GM21576 (cell line): ENCODE measurements around the gene TMEM240.
"Not testable (repeated sequence)": the region's sequence is repeated elsewhere in the genome, so short reads cannot be mapped to it uniquely, and the experiment has no call there.

Experiments
- ATAC-seq: cut with Tn5 transposase; IDR thresholded peaks from one replicate; pipeline ENCODE4 v1.9.1; 2021; ENCODE audit warnings: mild to moderate bottlenecking, moderate library complexity; ENCODE audit not compliant: unreplicated experiment

TMEM240 gene

DNA sequence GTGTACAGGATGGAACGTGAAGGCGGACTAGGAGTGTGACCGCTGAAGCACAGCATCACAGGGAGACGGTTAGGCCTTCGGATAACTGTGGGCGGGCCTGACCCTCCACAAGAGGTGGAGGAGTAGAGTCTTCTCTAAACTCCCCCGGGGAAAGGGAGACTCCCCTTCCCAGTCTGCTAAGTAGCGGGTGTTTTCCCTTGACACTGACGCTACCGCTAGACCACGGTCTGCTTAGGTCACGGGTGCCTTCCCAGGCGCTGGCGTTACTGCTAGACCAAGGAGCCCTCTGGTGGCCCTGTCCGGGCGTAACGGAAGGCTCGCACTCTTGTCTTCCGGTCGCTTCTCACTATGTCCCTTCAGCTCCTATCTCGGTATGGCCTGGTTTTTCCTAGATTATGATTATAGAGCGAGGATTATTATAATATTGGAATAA is 35.0 kb downstream of the TMEM240 start:
- ATAC-seq: not testable (repeated sequence)

DNA sequence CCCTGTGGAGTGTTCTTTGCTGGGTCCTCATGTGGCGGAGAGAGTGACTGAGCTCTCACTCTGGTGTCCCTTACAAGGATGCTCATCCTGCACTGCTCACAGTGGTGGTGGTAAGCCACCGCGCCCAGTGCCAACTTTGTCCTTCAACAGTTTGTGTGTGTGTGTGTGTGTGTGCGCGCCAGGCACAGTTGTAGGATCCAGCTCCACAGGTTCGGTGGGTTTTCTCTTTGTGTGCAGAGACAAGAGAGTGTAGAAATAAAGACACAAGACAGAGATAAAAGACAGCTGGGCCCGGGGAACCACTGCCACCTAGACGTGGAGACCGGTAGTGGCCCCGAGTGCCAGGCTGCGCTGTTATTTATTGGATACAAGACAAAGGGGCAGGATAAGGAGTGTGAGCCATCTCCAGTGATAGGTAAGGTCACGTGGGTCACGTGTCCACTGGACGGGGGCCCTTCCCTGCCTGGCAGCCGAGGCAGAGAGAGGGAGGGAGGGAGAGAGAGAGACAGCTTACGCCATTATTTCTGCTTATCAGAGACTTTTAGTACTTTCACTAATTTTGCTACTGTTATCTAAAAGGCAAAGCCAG is 35.6 kb downstream of the TMEM240 start:
- ATAC-seq: not testable (repeated sequence)

DNA sequence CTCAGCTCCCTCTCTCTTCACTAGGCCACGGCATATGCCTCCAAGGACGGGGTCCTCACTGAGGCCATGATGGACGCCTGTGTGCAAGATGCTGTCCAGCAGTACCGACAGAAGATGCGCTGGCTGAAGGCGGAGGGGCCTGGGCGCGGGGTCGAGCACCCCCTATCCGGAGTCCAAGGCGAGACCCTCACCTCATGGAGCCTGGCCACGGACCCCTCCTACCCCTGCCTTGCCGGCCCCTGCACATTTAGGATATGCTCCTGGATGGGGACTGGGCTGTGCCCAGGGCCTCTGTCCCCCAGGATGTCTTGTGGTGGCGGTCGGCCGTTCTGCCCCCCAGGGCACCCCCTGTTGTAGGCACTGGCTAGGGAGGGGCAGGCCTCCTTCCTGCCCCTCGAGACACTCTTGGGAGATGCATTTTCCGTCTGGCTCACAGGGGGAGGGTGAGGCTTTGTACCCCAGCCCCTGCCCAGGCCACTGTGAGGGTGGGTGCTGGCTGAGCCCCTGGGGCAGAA is 44.9 kb downstream of the TMEM240 start:
- not testable (repeated sequence) for ATAC-seq

DNA sequence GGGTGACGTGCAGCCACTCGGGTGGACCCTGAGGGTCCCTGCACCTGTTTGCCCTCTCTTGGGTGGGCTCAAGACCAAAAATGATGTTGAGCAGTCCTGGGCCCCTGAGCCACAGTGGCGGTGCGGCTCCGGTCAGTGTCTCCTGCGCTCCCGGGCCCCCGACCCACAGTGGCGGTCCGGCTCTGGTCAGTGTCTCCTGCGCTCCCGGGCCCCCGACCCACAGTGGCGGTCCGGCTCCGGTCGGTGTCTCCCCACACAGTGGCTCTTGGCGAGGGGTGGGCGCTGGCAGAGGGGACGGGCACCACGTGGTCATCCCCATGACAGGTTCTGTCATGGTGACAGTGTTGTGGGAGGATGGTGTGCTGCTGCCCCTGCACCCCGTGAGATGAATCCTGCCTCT is 46.1 kb downstream of the TMEM240 start:
- not testable (repeated sequence) for ATAC-seq

DNA sequence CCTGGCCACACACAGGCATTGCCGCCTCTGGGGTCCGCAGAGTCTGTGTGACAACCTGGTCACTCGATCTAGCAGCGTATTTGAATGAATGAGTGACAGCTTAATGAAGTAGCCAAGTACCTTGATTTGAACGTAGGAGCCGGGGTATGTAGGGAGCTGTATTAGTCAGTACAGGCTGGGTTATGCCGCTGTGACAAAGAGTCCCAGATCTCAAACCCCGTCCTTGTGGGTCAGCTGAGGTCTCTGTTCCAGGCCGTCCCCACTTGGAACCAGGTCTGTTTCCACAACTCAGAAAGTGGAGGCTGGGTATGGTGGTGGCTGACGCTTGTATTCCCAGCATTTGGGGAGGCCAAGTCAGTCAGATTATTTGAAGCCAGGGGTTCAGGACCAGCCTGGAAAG is 48.8 kb downstream of the TMEM240 start:
- no peak for ATAC-seq

DNA sequence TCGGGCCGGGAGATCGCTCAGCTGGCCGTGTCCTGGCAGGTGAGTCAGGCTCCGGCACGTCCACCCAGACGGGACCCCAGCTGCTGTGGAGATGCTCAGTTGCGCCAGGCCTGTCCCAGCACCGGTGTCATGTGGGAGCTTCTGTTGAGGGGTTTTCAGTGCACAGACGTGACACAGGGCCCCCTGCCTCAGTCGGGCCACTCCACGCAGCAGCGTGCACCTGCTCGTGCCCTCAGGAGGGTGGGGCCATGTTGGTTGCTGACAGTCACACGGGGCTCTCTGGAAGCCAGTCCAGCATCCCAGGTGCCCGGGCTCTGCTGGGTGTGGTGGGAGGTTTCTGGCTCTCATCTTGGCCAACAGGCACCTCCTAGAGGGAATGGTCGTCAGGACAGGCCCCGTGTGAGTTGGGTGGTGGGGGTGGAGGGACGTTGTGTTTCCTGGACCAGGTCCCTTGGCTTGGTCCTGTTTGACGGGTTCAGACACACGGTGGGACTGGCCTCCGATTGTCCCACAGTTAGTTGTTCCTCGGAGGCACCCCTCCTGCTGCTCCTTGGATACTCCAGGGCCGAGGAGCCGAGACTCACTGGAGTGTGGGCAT is 49.7 kb downstream of the TMEM240 start:
- no peak for ATAC-seq

DNA sequence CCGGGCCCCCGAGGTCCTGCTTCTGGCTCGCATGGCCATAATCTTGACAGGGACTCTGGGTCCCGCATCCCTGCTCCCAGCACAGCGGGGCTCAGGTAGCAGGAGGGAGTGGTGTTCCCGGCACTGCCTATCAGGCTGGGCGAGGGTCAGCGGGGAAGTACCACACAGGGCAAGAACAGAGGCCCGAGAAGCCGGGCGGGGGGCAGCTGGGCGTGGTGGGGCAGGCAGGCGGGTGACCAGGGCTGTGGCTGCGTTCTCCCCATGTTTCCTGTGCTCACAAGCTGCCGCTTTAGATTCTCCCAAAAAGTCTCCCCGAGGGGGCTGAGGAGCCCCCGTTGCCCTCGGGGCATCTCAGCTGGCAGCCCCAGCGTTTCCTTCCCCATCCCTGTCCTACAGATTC is 50.6 kb downstream of the TMEM240 start:
- ATAC-seq: no peak

DNA sequence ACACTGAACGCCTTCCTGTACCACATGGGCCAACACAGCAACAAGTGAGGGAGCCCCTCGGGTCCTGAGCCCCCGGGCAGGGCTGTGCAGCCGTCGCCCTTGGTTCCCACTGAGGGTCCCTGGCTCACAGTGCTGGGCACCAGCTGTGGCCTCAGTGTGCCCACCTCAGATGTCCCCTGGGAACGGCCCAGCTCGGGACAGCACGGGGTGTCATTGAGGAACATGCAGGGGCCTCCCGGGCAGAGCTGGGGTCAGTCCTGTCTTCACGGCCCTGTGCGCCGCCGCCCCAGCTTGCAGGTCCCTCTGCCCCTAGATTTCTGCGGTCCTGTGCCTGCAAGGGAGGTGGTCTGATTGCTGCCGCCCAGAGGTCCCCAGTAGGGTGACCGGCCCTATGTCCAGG is 51.2 kb downstream of the TMEM240 start:
- ATAC-seq: no peak

DNA sequence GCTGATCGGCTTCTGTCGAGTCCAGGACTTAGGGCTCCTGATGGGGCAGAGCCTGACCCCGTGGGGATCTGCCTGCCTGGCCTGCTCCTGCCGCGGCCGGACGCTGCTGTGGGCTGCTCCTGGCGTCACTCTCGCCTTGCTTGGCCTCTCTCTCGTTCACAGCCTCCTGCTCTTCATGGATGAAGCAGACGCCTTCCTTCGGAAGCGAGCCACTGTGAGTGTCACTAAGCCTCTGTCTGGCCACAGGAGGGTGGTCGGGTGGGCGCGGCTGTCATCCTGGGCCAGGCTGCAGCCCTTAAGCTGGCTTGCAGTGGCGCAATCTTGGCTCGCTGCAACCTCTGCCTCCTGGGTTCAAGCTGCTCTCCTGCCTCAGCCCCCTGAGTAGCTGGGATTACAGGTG is 52.7 kb downstream of the TMEM240 start:
- ATAC-seq: no peak

DNA sequence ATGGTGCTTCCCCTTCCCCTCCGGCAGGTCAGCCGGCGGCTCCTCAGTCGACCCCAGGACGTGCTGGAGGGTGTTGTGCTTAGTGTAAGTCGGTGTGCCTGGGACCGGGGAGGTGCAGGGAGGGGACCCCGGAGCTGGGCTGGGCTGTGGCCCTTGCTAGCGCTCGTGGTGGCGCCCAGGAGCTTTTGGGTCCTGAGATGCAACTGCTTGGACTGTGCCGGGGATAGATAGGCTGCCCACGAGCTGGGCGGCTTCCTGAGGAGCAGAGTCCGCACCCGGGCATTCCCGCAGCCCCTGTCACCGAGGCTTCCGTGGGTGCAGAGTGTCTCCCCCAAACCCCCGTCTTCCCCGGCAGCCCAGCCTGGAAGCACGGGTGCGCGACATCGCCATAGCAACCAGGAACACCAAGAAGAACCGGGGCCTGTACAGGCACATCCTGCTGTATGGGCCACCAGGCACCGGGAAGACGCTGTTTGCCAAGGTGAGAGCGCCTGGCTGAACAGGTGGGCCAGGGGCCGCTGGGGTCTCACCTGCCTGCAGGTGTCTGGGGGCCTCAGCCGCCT is 54.6 kb downstream of the TMEM240 start:
- ATAC-seq: not testable (repeated sequence)

DNA sequence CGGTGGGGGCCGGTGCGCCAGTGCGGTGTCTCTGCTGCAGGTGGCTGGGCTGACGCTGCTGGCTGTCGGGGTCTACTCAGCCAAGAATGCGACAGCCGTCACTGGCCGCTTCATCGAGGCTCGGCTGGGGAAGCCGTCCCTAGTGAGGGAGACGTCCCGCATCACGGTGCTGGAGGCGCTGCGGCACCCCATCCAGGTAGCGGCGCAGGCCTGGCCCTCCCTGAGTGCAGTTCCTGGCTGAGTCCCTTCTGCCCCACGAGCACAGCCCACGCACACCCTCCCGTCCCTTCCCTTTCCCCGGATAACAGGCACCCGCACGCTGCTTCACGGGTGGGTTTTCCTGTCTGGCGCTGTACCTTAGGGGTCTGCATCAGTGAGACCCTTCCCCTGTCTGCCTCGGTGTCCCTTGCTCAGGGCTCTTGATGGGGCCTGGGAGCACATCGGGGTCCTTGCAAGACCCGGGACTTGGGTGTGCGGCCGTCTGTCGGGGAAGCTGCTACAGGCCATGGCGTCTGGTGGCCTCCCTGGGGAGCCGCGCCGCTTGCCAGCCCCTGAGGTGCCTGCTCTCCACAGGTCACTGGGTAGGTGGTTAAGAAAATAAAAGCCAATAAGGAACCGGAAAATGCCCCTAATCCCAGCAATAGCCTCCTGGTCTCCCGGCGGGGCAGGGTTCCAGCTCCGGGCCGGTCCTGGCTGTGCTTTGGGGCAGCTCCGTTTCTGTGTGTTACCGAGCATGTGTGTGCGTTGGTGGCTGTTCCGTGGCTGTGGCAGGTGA is 55.3 kb downstream of the TMEM240 start:
- ATAC-seq: not testable (repeated sequence)
